Natural killer cell (primary cell): Measurements from ENCODE around the gene ANGPTL8. TPM values are rescaled to one million over a fixed set of nuclear protein-coding genes. Genes with fewer than 3 reads are reported as not detected.
A peak's percentile ranks its signal among the peaks of the same experiment; 100 is the strongest.

ENCODE experiments used
- ATAC-seq, 3 donors: fragments of 150-1000 bp in 2 of 3; fragments of 200-7000 bp in 1 of 3; cut with Tn5 transposase; 1 replicate in 1 of 3; 2 replicates in 2 of 3; pipeline ENCODE4 v1.10.0; 2021; ENCODE audit warnings: mild to moderate bottlenecking in 2 of 3, moderate library complexity in 2 of 3
- DNase-seq, 2 donors: peaks; one replicate each; pipeline versions ENCODE4 v3.0.0 to v3.0.0-alpha.2; 2013 to 2021; ENCODE audit warnings: mixed read lengths in 1 of 2
- H3K27ac ChIP-seq: one replicate; pipeline ENCODE4 v1.5.1; 2013; ENCODE audit warnings: mild to moderate bottlenecking, low read length
- H3K27me3 ChIP-seq: one replicate; pipeline ENCODE4 v1.6.1; 2013; ENCODE audit warnings: low read length; ENCODE audit not compliant: control insufficient read depth, insufficient read depth
- H3K36me3 ChIP-seq: one replicate; pipeline ENCODE4 v1.6.1; 2013; ENCODE audit warnings: low read length; ENCODE audit not compliant: control insufficient read depth, insufficient read depth
- H3K4me1 ChIP-seq: one replicate; pipeline ENCODE4 v1.6.1; 2013; ENCODE audit warnings: low read length; ENCODE audit not compliant: control insufficient read depth, insufficient read depth
- H3K4me3 ChIP-seq: one replicate; pipeline ENCODE4 v1.5.1; 2013; ENCODE audit warnings: low read length
- H3K9me3 ChIP-seq: one replicate; pipeline ENCODE4 v1.6.1; 2013; ENCODE audit warnings: low read length; ENCODE audit not compliant: control insufficient read depth, insufficient read depth
- H3K27ac Mint-ChIP-seq, 2 donors: one replicate each; pipeline ENCODE4 v1.8.0; 2022; ENCODE audit warnings: mild to moderate bottlenecking in 2 of 2, mixed read lengths in 2 of 2, moderate library complexity in 1 of 2
- H3K27me3 Mint-ChIP-seq, 2 donors: one replicate each; pipeline ENCODE4 v1.8.0; 2022; ENCODE audit warnings: low read depth in 2 of 2, mixed read lengths in 2 of 2
- H3K36me3 Mint-ChIP-seq: one replicate; pipeline ENCODE4 v1.8.0; 2022; ENCODE audit warnings: mixed read lengths
- H3K4me1 Mint-ChIP-seq, 2 donors: one replicate each; pipeline ENCODE4 v1.8.0; 2022; ENCODE audit warnings: mixed read lengths in 2 of 2
- H3K4me3 Mint-ChIP-seq: one replicate; pipeline ENCODE4 v1.8.0; 2022; ENCODE audit warnings: mild to moderate bottlenecking, moderate library complexity, mixed read lengths
- H3K9me3 Mint-ChIP-seq, 2 donors: one replicate each; pipeline ENCODE4 v1.8.0; 2022; ENCODE audit warnings: mixed read lengths in 2 of 2
- WGBS: methylation state at CpG from one replicate; pipeline ENCODE4 v1.1.7; 2013; ENCODE audit warnings: missing lambda C conversion rate; ENCODE audit not compliant: insufficient coverage; 5-methylcytosine and 5-hydroxymethylcytosine counted together
- intact Hi-C: fragments of 100-400 bp; cut with micrococcal nuclease; formaldehyde crosslinking; loops from one replicate; pipeline ENCODE4 v1.14.2; 2022
- total RNA-seq, 4 donors: library from RNA; stranded (reverse); fragments of 120-200 nt in 1 of 4; gene quantifications; one replicate each; pipeline versions ENCODE4 v1.2.3 to v1.2.4, GENCODE V29; 2013 to 2022
- TF ChIP-seq, protein P1 (sequence below): fragments of 200-600 bp; IDR thresholded peaks from one replicate; pipeline ENCODE4 v1.8.0; 2022; ENCODE audit warnings: antibody characterized with exemption

The ANGPTL8 gene, protein sequence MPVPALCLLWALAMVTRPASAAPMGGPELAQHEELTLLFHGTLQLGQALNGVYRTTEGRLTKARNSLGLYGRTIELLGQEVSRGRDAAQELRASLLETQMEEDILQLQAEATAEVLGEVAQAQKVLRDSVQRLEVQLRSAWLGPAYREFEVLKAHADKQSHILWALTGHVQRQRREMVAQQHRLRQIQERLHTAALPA
- total RNA-seq: not detected
- total RNA-seq (2013): not detected

DNA sequence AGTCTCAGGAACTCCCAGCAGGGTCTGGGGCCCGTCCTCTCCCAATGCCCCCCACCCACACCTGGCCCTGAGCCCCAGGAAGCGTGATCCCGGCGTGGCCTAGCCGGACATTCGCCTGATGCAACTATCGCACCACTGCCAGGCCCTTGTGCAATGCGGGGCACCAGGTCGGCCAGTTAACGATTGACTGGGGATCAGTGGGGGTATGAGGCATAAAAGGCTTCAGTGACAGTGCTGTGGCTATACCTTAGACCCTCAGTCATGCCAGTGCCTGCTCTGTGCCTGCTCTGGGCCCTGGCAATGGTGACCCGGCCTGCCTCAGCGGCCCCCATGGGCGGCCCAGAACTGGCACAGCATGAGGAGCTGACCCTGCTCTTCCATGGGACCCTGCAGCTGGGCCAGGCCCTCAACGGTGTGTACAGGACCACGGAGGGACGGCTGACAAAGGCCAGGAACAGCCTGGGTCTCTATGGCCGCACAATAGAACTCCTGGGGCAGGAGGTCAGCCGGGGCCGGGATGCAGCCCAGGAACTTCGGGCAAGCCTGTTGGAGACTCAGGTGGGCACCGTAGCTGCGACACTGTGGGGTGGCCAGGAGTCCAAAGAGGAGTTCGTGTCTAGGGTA is at the start of gene ANGPTL8:
ANGPTL8 (plus strand) TSS at position 243 of the 624 bp plus-strand sequence; CDS start at position 262, 19 bp downstream.
- Histone ChIP-seq H3K27ac (no peak within 1 kb of the TSS), H3K4me1 (peaks cover 8% of the 10 kb centered on the region), H3K4me3 (no peak within 1 kb of the TSS), H3K27me3 (no peaks in the 10 kb centered on the region), H3K36me3 (no peaks in the 10 kb centered on the region), H3K9me3 (peaks cover 18% of the 10 kb centered on the region)
- Mint-ChIP-seq H3K27ac (no peak within 1 kb of the TSS), H3K9me3 (no peaks in the 10 kb centered on the region), H3K4me1 (peaks cover 6 to 7% of the 10 kb centered on the region in 2 donors), H3K36me3 (no peaks in the 10 kb centered on the region), H3K27me3 (peaks cover 0 to 10% of the 10 kb centered on the region in 2 donors), H3K4me3 (no peak within 1 kb of the TSS)
- no peak for DNase-seq
- intact Hi-C loops: no loop called here
- ATAC-seq: no peak
- WGBS: 95% methylated on average over 23 of the region's 23 CpGs
- TF ChIP-seq, protein P1, sequence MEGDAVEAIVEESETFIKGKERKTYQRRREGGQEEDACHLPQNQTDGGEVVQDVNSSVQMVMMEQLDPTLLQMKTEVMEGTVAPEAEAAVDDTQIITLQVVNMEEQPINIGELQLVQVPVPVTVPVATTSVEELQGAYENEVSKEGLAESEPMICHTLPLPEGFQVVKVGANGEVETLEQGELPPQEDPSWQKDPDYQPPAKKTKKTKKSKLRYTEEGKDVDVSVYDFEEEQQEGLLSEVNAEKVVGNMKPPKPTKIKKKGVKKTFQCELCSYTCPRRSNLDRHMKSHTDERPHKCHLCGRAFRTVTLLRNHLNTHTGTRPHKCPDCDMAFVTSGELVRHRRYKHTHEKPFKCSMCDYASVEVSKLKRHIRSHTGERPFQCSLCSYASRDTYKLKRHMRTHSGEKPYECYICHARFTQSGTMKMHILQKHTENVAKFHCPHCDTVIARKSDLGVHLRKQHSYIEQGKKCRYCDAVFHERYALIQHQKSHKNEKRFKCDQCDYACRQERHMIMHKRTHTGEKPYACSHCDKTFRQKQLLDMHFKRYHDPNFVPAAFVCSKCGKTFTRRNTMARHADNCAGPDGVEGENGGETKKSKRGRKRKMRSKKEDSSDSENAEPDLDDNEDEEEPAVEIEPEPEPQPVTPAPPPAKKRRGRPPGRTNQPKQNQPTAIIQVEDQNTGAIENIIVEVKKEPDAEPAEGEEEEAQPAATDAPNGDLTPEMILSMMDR: no peak

DNA sequence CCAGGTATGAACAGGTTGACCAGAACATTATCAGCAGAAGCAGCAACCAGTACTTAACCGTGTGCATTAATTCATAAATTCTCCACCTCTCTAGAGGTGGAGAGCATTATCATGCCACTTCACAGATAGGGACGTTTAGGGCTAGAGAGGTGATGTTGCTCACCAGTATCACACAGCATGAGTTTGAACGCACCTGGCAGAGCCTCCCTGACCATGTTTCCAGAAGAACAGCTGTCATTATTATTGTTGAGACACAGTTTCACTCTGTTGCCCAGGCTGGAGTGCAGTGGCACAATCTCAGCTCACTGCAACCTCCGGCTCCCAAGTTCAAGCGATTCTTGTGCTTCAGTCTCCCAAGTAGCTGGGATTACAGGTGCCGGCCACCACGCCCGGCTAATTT is 48.9 kb upstream of the ANGPTL8 start:
- Mint-ChIP-seq H3K4me1 (peaks cover 0 to 2% of the 10 kb centered on the region in 2 donors), H3K4me3 (no peak overlapping the region), H3K36me3 (no peaks in the 10 kb centered on the region), H3K27me3 (no peaks in the 10 kb centered on the region), H3K27ac (no peak overlapping the region), H3K9me3 (no peaks in the 10 kb centered on the region)
- Histone ChIP-seq H3K4me3 (no peak overlapping the region), H3K4me1 (no peaks in the 10 kb centered on the region), H3K36me3 (no peaks in the 10 kb centered on the region), H3K27me3 (no peaks in the 10 kb centered on the region), H3K27ac (no peak overlapping the region), H3K9me3 (no peaks in the 10 kb centered on the region)
- intact Hi-C loops: no loop called here
- WGBS: 93% methylated on average over 8 of the region's 8 CpGs
- TF ChIP-seq, protein P1: no peak
- DNase-seq (no peak), ATAC-seq (no peak)

DNA sequence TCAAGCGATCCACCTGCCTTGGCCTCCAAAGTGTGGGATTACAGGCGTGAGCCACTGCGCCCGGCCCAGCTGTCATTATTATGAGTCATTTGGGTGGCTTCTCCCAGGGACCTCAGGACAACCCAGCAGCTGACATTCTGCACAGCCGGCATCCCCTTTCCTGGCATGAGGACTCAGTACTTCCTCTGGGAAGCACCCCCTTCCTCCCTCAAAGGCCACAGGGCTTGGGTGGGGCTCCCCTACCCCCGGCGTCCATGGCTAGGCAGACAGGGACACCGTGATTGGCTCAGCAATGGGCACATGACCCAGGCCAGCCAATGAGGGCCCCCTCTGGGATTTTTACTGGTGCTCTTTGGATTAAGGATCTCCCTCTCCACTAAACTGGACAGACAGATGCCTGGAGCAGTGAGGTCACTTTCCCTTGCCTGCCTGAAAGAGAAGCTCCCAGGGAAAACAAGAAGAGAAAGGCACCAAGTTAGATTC is 48.1 kb upstream of the ANGPTL8 start:
- Histone ChIP-seq H3K27ac (no peak overlapping the region), H3K4me1 (no peaks in the 10 kb centered on the region), H3K4me3 (no peak overlapping the region), H3K9me3 (no peaks in the 10 kb centered on the region), H3K27me3 (no peaks in the 10 kb centered on the region), H3K36me3 (no peaks in the 10 kb centered on the region)
- TF ChIP-seq, protein P1: no peak
- H3K4me3 Mint-ChIP-seq: no peak overlapping the region
- H3K27ac Mint-ChIP-seq: no peak overlapping the region
- no peaks in the 10 kb centered on the region for H3K36me3 Mint-ChIP-seq
- 57% methylated on average over 8 of the region's 8 CpGs for WGBS
- no peaks in the 10 kb centered on the region for H3K9me3 Mint-ChIP-seq
- no peaks in the 10 kb centered on the region for H3K27me3 Mint-ChIP-seq
- intact Hi-C loops: no loop called here
- ATAC-seq (peak in 1 of 3 donors; percentile 36), DNase-seq (no peak)
- peaks cover 0 to 6% of the 10 kb centered on the region in 2 donors for H3K4me1 Mint-ChIP-seq
